WERI-Rb-1 (cell line): ENCODE measurements around the gene RAB28.

Experiments used
- DNase-seq: peaks from one replicate; pipeline ENCODE4 v3.0.0-alpha.2; 2020
- H3K27ac ChIP-seq: fragments of 250-450 bp; sonication (Bioruptor Pico); 2 replicates; pipeline ENCODE4 v1.5.1; 2020; ENCODE audit warnings: mild to moderate bottlenecking, moderate library complexity
- H3K27me3 ChIP-seq: fragments of 250-450 bp; sonication (Bioruptor Pico); 2 replicates; pipeline ENCODE4 v1.5.1; 2021; ENCODE audit warnings: mild to moderate bottlenecking, low read depth, moderate library complexity; ENCODE audit not compliant: insufficient read depth, severe bottlenecking
- H3K36me3 ChIP-seq: fragments of 250-450 bp; sonication (Bioruptor Pico); 2 replicates; pipeline ENCODE4 v1.5.1; 2020; ENCODE audit warnings: mild to moderate bottlenecking, moderate library complexity
- H3K4me3 ChIP-seq: 2 replicates; pipeline ENCODE4 v1.5.1; 2011; ENCODE audit warnings: low read depth, mild to moderate bottlenecking, control low read depth, low read length
- H3K9me3 ChIP-seq: fragments of 250-450 bp; sonication (Bioruptor Pico); 2 replicates; pipeline ENCODE4 v1.5.1; 2021; ENCODE audit warnings: mild to moderate bottlenecking, moderate library complexity; ENCODE audit not compliant: severe bottlenecking
- TF ChIP-seq, protein P1 (sequence below): IDR thresholded peaks from 2 replicates; pipeline ENCODE4 v1.5.1; 2011; ENCODE audit warnings: low read depth, mild to moderate bottlenecking, control low read depth, inconsistent platforms, low read length

Gene RAB28

GRCh38 chr4:13523591-13524503, 39.7 kb upstream of the RAB28 start:
- DNase-seq: peak; percentile 5
- no peak overlapping the region for H3K4me3 ChIP-seq
- H3K36me3 ChIP-seq: no peaks in the 10 kb centered on the region
- H3K27me3 ChIP-seq: peaks cover 4% of the 10 kb centered on the region
- H3K27ac ChIP-seq: no peak overlapping the region
- TF ChIP-seq, protein P1, sequence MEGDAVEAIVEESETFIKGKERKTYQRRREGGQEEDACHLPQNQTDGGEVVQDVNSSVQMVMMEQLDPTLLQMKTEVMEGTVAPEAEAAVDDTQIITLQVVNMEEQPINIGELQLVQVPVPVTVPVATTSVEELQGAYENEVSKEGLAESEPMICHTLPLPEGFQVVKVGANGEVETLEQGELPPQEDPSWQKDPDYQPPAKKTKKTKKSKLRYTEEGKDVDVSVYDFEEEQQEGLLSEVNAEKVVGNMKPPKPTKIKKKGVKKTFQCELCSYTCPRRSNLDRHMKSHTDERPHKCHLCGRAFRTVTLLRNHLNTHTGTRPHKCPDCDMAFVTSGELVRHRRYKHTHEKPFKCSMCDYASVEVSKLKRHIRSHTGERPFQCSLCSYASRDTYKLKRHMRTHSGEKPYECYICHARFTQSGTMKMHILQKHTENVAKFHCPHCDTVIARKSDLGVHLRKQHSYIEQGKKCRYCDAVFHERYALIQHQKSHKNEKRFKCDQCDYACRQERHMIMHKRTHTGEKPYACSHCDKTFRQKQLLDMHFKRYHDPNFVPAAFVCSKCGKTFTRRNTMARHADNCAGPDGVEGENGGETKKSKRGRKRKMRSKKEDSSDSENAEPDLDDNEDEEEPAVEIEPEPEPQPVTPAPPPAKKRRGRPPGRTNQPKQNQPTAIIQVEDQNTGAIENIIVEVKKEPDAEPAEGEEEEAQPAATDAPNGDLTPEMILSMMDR: no peak
- H3K9me3 ChIP-seq: peaks cover 12% of the 10 kb centered on the region

- Histone ChIP-seq H3K27ac (no peak overlapping the region), H3K4me3 (no peak overlapping the region), H3K9me3 (peaks cover 12% of the 10 kb centered on the region), H3K27me3 (peaks cover 1% of the 10 kb centered on the region), H3K36me3 (no peaks in the 10 kb centered on the region)
- TF ChIP-seq, protein P1: no peak
- no peak for DNase-seq
Observed at GRCh38 chr4:13523105-13523477, 39.0 kb upstream of the RAB28 start.

DNA sequence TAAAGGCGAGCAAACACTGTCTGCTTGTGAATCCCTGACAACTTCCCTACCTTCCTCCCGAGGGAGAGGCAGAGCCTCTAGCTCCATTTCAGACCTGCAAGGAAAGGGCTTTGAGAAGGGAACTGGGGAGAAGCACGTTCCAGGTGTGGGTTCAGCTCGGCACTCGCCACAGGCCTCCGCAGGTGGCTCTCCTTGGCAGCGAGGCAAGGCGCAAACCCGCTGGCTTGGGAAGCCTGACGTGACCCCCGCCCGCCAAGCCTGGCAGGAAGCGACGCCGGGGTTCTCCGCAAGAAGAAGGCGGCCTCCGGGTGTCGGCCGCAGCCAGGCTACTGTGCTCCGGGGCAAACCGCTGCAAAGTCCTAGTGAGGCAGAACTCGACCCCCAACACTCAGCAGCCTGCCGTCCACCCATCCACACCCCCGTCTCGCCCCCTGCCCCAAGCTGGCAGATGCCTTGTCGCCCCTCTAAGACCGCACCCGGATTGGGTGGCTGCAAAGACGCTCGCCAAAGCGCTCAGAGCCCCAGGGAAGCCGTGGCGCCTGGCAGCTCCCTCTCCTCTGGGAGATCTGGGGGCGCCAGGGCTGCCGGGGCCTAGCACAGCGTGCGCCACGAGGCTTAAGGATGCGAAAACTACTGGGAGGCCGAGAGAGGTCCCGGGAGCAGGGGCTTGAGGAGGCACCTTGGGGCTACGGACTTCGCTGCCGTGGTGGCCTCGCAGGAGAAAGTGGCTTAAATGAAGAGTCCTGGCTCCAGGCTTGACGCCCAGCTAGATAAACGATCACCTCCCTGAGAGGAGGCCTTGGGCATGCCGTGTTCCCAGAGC, 38.4 kb upstream of the RAB28 start:
- no peak for DNase-seq
- Histone ChIP-seq H3K27ac (no peak overlapping the region), H3K4me3 (no peak overlapping the region), H3K27me3 (no peaks in the 10 kb centered on the region), H3K9me3 (peaks cover 12% of the 10 kb centered on the region), H3K36me3 (no peaks in the 10 kb centered on the region)
- TF ChIP-seq, protein P1: no peak

DNA sequence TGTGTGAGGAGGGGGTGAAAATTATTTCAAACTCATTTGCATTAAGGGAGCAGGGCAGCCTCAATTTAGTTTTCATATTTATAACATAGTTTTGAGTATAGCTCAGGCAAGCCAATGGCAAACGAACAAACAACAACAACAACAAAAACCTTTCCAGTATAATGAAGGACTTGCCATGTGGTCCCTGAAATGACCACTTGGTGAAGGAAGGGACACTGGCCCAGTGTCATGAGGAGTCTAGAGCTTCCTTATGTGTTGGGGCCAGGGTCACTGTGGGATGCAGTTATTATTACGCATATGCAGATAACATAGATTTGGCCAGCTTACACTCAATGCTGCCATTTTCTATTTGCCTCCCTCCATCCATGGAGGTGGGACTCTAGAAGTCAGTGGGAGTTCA, 36.9 kb upstream of the RAB28 start:
- no peak overlapping the region for H3K4me3 ChIP-seq
- H3K36me3 ChIP-seq: no peaks in the 10 kb centered on the region
- no peak overlapping the region for H3K27ac ChIP-seq
- peaks cover 12% of the 10 kb centered on the region for H3K9me3 ChIP-seq
- H3K27me3 ChIP-seq: no peaks in the 10 kb centered on the region
- no peak for DNase-seq
- TF ChIP-seq, protein P1: no peak

DNA sequence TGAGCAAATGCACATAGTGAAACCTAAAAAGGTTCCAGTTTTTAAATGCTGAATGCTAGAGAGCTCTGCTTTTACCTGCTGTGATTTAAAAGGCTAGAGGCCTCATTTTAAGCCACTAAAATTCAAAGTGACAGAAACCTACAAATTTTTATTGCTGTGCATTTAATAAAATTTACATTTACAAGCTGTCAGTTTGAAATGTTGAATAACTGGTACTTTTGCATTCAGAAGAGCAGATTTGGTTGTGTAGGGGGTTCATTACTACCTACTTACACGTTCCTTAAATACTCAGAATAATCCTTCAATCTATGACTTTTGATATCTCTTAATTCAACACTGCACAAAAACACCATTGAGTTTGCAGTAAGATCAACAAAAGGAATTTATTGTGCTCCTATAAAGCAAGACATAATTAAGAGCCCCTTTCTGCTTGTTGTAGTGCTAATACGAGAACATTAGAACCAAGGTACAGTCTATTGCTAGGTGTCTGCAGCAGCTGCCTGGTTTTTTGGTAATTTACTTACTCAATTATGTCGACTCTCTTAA, 32.2 kb upstream of the RAB28 start:
- TF ChIP-seq, protein P1: no peak
- Histone ChIP-seq H3K4me3 (no peak overlapping the region), H3K36me3 (no peaks in the 10 kb centered on the region), H3K27me3 (no peaks in the 10 kb centered on the region), H3K9me3 (no peaks in the 10 kb centered on the region), H3K27ac (no peak overlapping the region)
- no peak for DNase-seq
